NB4 (cell line): ENCODE data around the gene SIGLEC12.

Experiments used
- MYC ChIP-seq: IDR thresholded peaks from 2 replicates; pipeline ENCODE4 v1.6.1; 2011; ENCODE audit warnings: low read depth, low read length
- POLR2A ChIP-seq: IDR thresholded peaks from 2 replicates; pipeline ENCODE4 v1.6.1; 2011; ENCODE audit warnings: mild to moderate bottlenecking; ENCODE audit not compliant: insufficient read length; ENCODE audit errors: extremely low read depth
- TF ChIP-seq, protein P1 (sequence below): IDR thresholded peaks from one replicate; pipeline ENCODE4 v1.5.1; 2012; ENCODE audit warnings: low read depth, low read length
- TF ChIP-seq, protein P2 (sequence below): IDR thresholded peaks from 2 replicates; pipeline ENCODE4 v1.6.1; 2011; ENCODE audit warnings: low read depth, low read length

DNA sequence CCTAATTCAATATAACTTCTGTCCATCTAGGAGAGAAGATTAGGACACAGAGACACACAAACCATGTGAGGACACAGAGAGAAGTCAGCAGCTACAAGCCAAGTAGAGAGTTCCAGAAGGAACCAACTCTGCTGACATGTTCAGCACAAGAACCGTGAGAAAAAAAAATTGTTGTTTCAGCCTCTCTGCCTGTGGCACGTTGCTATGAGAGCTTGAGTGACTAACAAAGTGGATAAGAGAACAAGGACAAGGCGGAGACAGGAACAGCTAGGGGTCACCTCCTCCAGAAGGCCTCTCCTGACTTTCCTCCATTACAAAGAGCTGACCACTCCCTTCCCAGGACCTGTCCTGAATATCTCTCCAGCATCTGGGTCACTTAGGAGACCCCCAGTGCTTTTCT, 5.6 kb upstream of the SIGLEC12 start:
- TF ChIP-seq, protein P1, sequence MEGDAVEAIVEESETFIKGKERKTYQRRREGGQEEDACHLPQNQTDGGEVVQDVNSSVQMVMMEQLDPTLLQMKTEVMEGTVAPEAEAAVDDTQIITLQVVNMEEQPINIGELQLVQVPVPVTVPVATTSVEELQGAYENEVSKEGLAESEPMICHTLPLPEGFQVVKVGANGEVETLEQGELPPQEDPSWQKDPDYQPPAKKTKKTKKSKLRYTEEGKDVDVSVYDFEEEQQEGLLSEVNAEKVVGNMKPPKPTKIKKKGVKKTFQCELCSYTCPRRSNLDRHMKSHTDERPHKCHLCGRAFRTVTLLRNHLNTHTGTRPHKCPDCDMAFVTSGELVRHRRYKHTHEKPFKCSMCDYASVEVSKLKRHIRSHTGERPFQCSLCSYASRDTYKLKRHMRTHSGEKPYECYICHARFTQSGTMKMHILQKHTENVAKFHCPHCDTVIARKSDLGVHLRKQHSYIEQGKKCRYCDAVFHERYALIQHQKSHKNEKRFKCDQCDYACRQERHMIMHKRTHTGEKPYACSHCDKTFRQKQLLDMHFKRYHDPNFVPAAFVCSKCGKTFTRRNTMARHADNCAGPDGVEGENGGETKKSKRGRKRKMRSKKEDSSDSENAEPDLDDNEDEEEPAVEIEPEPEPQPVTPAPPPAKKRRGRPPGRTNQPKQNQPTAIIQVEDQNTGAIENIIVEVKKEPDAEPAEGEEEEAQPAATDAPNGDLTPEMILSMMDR = no peak
- TF ChIP-seq POLR2A (no peak), MYC (no peak)
- TF ChIP-seq, protein P2, sequence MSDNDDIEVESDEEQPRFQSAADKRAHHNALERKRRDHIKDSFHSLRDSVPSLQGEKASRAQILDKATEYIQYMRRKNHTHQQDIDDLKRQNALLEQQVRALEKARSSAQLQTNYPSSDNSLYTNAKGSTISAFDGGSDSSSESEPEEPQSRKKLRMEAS = no peak
